H9 (cell line): ENCODE data around the gene THAP3. TPM values are rescaled to one million over a fixed set of nuclear protein-coding genes. Genes with fewer than 3 reads are reported as not detected.

Source experiments
- DNase-seq: peaks from one replicate; pipeline ENCODE4 v3.0.0-alpha.2; 2017
- H2AFZ ChIP-seq: one replicate; pipeline ENCODE4 v1.6.1; 2013; ENCODE audit warnings: mild to moderate bottlenecking, low read length, control low read depth, moderate library complexity
- H2AK5ac ChIP-seq: 2 replicates; pipeline ENCODE4 v1.6.1; 2013; ENCODE audit warnings: low read length, control low read depth, mixed read lengths; ENCODE audit not compliant: insufficient read length
- H2BK120ac ChIP-seq: one replicate; pipeline ENCODE4 v1.6.1; 2013; ENCODE audit warnings: low read depth, mild to moderate bottlenecking, low read length, control low read depth, inconsistent platforms; ENCODE audit not compliant: poor library complexity, severe bottlenecking
- H2BK12ac ChIP-seq: 2 replicates; pipeline ENCODE4 v1.6.1; 2013; ENCODE audit warnings: low read length, control low read depth, mixed read lengths, low read depth; ENCODE audit not compliant: insufficient read length
- H2BK15ac ChIP-seq: 2 replicates; pipeline ENCODE4 v1.6.1; 2013; ENCODE audit warnings: low read depth, low read length, control low read depth
- H2BK20ac ChIP-seq: one replicate; pipeline ENCODE4 v1.6.1; 2013; ENCODE audit warnings: low read depth, mild to moderate bottlenecking, low read length, control low read depth, inconsistent platforms; ENCODE audit not compliant: poor library complexity, severe bottlenecking
- H2BK5ac ChIP-seq: 2 replicates; pipeline ENCODE4 v1.6.1; 2013; ENCODE audit warnings: low read length, control low read depth, mixed read lengths; ENCODE audit not compliant: insufficient read length
- H3K14ac ChIP-seq: 2 replicates; pipeline ENCODE4 v1.6.1; 2013; ENCODE audit warnings: low read length, control low read depth; ENCODE audit not compliant: insufficient read depth
- H3K18ac ChIP-seq: 2 replicates; pipeline ENCODE4 v1.6.1; 2013; ENCODE audit warnings: low read depth, mild to moderate bottlenecking, mixed read lengths, low read length, control low read depth; ENCODE audit not compliant: insufficient read length
- H3K23ac ChIP-seq: 2 replicates; pipeline ENCODE4 v1.6.1; 2013; ENCODE audit warnings: low read length, control low read depth, mixed read lengths, low read depth; ENCODE audit not compliant: insufficient read length
- H3K23me2 ChIP-seq: 2 replicates; pipeline ENCODE4 v1.6.1; 2013; ENCODE audit warnings: low read depth, mild to moderate bottlenecking, mixed read lengths, low read length, control low read depth; ENCODE audit not compliant: insufficient read length, poor library complexity, severe bottlenecking
- H3K27ac ChIP-seq: 2 replicates; pipeline ENCODE4 v1.5.1; 2013; ENCODE audit warnings: low read length, control low read depth, mixed read lengths, low read depth; ENCODE audit not compliant: insufficient read length
- H3K27me3 ChIP-seq: 2 replicates; pipeline ENCODE4 v1.6.1; 2013; ENCODE audit warnings: low read length, control low read depth, inconsistent platforms; ENCODE audit not compliant: insufficient read depth
- H3K4ac ChIP-seq: 2 replicates; pipeline ENCODE4 v1.6.1; 2013; ENCODE audit warnings: low read depth, mild to moderate bottlenecking, control low read depth, inconsistent platforms, low read length, moderate library complexity
- H3K4me1 ChIP-seq: 2 replicates; pipeline ENCODE4 v1.6.1; 2013; ENCODE audit warnings: low read length, control low read depth, inconsistent platforms; ENCODE audit not compliant: insufficient read depth
- H3K4me2 ChIP-seq: 2 replicates; pipeline ENCODE4 v1.6.1; 2013; ENCODE audit warnings: low read length, control low read depth, mixed read lengths; ENCODE audit not compliant: insufficient read length, insufficient read depth
- H3K56ac ChIP-seq: 2 replicates; pipeline ENCODE4 v1.6.1; 2013; ENCODE audit warnings: low read depth, mild to moderate bottlenecking, mixed read lengths, low read length, control low read depth; ENCODE audit not compliant: insufficient read length
- H3K79me1 ChIP-seq: 2 replicates; pipeline ENCODE4 v1.6.1; 2013; ENCODE audit warnings: low read depth, mild to moderate bottlenecking, moderate library complexity, low read length, control low read depth, inconsistent platforms; ENCODE audit not compliant: insufficient read depth, poor library complexity, severe bottlenecking
- H3K79me2 ChIP-seq: 2 replicates; pipeline ENCODE4 v1.6.1; 2013; ENCODE audit warnings: low read length, control low read depth, inconsistent platforms; ENCODE audit not compliant: insufficient read depth
- H3K9ac ChIP-seq: 2 replicates; pipeline ENCODE4 v1.6.1; 2013; ENCODE audit warnings: low read length, control low read depth, mixed read lengths; ENCODE audit not compliant: insufficient read length; ENCODE audit errors: extremely low read depth
- H3K9me3 ChIP-seq: one replicate; pipeline ENCODE4 v1.6.1; 2013; ENCODE audit warnings: low read depth, low read length, inconsistent platforms; ENCODE audit not compliant: control insufficient read depth
- H3T11ph ChIP-seq: one replicate; pipeline ENCODE4 v1.6.1; 2013; ENCODE audit warnings: mild to moderate bottlenecking, low read length, control low read depth, inconsistent platforms
- H4K20me1 ChIP-seq: one replicate; pipeline ENCODE4 v1.6.1; 2013; ENCODE audit not compliant: control insufficient read depth, insufficient read length, insufficient read depth
- H4K5ac ChIP-seq: 2 replicates; pipeline ENCODE4 v1.6.1; 2013; ENCODE audit warnings: low read depth, mild to moderate bottlenecking, mixed read lengths, low read length, control low read depth; ENCODE audit not compliant: insufficient read length
- H4K8ac ChIP-seq: replicated peaks from 2 replicates; pipeline ENCODE4 v1.6.1; 2013; ENCODE audit warnings: low read length, control low read depth, mixed read lengths, low read depth; ENCODE audit not compliant: insufficient read length
- H4K91ac ChIP-seq: 2 replicates; pipeline ENCODE4 v1.6.1; 2013; ENCODE audit warnings: low read depth, mild to moderate bottlenecking, moderate library complexity, mixed read lengths, low read length, control low read depth; ENCODE audit not compliant: insufficient read length
- H3K27ac Mint-ChIP-seq, 3 experiments: 2 replicates in 2 of 3; 3 replicates in 1 of 3; pipeline ENCODE4 v1.8.0; 2020 to 2021; ENCODE audit warnings: mixed read lengths in 3 of 3, mild to moderate bottlenecking in 1 of 3, moderate library complexity in 1 of 3
- H3K27me3 Mint-ChIP-seq: 2 replicates; pipeline ENCODE4 v1.8.0; 2021; ENCODE audit warnings: low read depth, mild to moderate bottlenecking, moderate library complexity, mixed read lengths
- H3K36me3 Mint-ChIP-seq, 3 experiments: 2 replicates in 2 of 3; 3 replicates in 1 of 3; pipeline ENCODE4 v1.8.0; 2020 to 2021; ENCODE audit warnings: low read depth in 3 of 3, mixed read lengths in 3 of 3; ENCODE audit not compliant: insufficient read depth in 1 of 3
- H3K4me1 Mint-ChIP-seq, 2 experiments: 2 replicates each; pipeline ENCODE4 v1.8.0; 2020; ENCODE audit warnings: mixed read lengths in 2 of 2
- H3K4me3 Mint-ChIP-seq, 2 experiments: 2 replicates in 1 of 2; 3 replicates in 1 of 2; pipeline ENCODE4 v1.8.0; 2020 to 2021; ENCODE audit warnings: mild to moderate bottlenecking in 2 of 2, mixed read lengths in 2 of 2, moderate library complexity in 1 of 2
- H3K9me3 Mint-ChIP-seq, 2 experiments: 2 replicates in 1 of 2; 3 replicates in 1 of 2; pipeline ENCODE4 v1.8.0; 2020; ENCODE audit warnings: mild to moderate bottlenecking in 2 of 2, mixed read lengths in 2 of 2, moderate library complexity in 1 of 2
- CTCF ChIP-seq: fragments of 200-600 bp; sonication (generic); conservative IDR thresholded peaks from 3 replicates; pipeline ENCODE4 v1.8.0; 2021; ENCODE audit warnings: antibody characterized with exemption, mild to moderate bottlenecking
- WGBS: extraction: QIAGEN DNeasy Blood & Tissue Kit; methylation state at CpG from one replicate; pipeline ENCODE4 v1.1.7; 2013; ENCODE audit warnings: missing lambda C conversion rate, low lambda C conversion rate, mixed read lengths; ENCODE audit not compliant: insufficient read length; ENCODE audit errors: extremely low coverage; 5-methylcytosine and 5-hydroxymethylcytosine counted together
- total RNA-seq: library from RNA; stranded (reverse); gene quantifications from 2 replicates; pipeline ENCODE4 v1.2.1, GENCODE V29; 2021

Gene THAP3
- total RNA-seq, 1 experiment from 2014 or later, result 15.3 TPM

DNA sequence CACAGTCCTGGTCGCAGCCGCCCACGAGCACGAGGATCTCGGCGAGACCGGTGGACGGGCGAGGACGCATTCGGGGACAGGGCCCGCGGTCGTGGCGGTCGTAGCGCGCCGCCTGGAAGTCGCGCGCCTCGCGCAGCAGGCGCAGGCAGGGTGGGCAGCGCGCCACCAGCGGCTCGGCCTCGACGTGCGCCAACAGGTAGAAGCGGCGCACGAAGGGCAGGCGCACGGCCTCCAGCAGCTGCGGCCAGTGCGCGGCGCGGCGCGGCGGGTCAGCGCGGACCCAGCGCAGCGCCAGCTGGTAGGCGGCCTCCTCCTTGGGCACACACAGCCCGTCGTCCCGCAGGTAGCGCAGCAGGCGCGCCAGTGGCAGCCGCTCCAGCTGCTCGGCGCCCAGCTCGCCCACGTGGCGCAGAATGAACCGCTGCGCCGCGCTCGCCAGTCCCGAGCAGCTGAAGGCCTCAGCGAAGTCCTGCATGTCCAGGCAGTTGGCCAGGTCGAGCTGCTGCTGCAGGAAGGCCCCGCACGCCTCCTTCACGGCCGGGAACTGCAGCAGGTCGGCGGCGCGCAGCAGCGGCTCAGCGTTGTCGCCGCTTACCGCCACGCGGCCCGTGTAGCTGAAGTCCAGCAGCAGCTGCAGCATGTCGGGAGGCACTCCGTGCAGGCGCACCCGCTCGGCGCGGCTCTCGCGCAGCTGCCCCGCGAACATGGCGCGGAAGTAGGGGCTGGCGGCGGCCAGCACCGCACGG is 22.6 kb upstream of the THAP3 start:
- H3K23ac ChIP-seq, result no peak overlapping the region
- peak overlapping the region; percentile 30; the same call in 1 of the 2 replicates for H3K14ac ChIP-seq
- Mint-ChIP-seq H3K36me3 (peaks cover 7 to 30% (median 21%) of the 10 kb centered on the region in 3 experiments), H3K27me3 (no peaks in the 10 kb centered on the region), H3K4me1 (peaks cover 28 to 29% of the 10 kb centered on the region in 2 experiments), H3K9me3 (no peaks in the 10 kb centered on the region), H3K27ac (no peak overlapping the region), H3K4me3 (peak overlapping the region; percentile 88 to 94)
- peaks cover 21% of the 10 kb centered on the region for H3K23me2 ChIP-seq
- H2BK20ac ChIP-seq, result no peak overlapping the region
- H3K27me3 ChIP-seq, result no peaks in the 10 kb centered on the region
- no peak overlapping the region for H2AFZ ChIP-seq
- DNase-seq, result no peak
- no peak; the same call in 2 of the 3 replicates for TF ChIP-seq CTCF
- no peak overlapping the region for H2BK5ac ChIP-seq
- H3K79me1 ChIP-seq, result no peaks in the 10 kb centered on the region
- H2BK15ac ChIP-seq, result no peak overlapping the region
- no peaks in the 10 kb centered on the region for H3K9me3 ChIP-seq
- H3K18ac ChIP-seq, result peak overlapping the region; percentile 16
- peaks cover 18% of the 10 kb centered on the region; the same call in 1 of the 2 replicates for H3K79me2 ChIP-seq
- H3K27ac ChIP-seq, result no peak overlapping the region
- peak overlapping the region; percentile 56 for H3K9ac ChIP-seq
- no peak overlapping the region for H4K8ac ChIP-seq
- no peak overlapping the region for H3K56ac ChIP-seq
- H3K4me2 ChIP-seq, result peak overlapping the region; percentile 83
- H2BK120ac ChIP-seq, result no peak overlapping the region
- WGBS, result no CpG with 5 or more reads among the region's 103 CpGs
- no peak overlapping the region for H2BK12ac ChIP-seq
- no peak overlapping the region for H3T11ph ChIP-seq
- H3K4ac ChIP-seq, result no peak overlapping the region
- peaks cover 2% of the 10 kb centered on the region for H4K20me1 ChIP-seq
- no peak overlapping the region for H2AK5ac ChIP-seq
- H3K4me1 ChIP-seq, result no peaks in the 10 kb centered on the region
- no peak overlapping the region for H4K91ac ChIP-seq
- no peak overlapping the region for H4K5ac ChIP-seq
